Mammary epithelial cell (primary cell): ENCODE results near the gene TMEM101.

Experiments used
- CTCF ChIP-seq, 2 donors: IDR thresholded peaks in 1 of 2; conservative IDR thresholded peaks in 1 of 2; 2 replicates each; pipeline ENCODE4 v1.5.1; 2011 to 2012; ENCODE audit warnings: inconsistent platforms in 2 of 2, low read length in 2 of 2, mild to moderate bottlenecking in 2 of 2, control low read depth in 1 of 2, low read depth in 1 of 2; ENCODE audit not compliant: insufficient read depth in 1 of 2; ENCODE audit errors: extremely low read depth in 1 of 2
- EZH2 ChIP-seq: IDR thresholded peaks from 2 replicates; pipeline ENCODE4 v1.6.1; 2012; ENCODE audit warnings: low read length, inconsistent platforms, borderline replicate concordance

GRCh38 chr17:44030482-44030881 is 15.7 kb upstream of the TMEM101 start:
- TF ChIP-seq EZH2 (no peak), CTCF (conservative IDR thresholded peaks at IDR 0.05 in 1 of 2, IDR thresholded peaks at IDR 0.05 in 1 of 2; ENCODE audit: extremely low read depth in 1 of 2, insufficient read depth in 1 of 2, low read depth in 1 of 2, low read length in 2 of 2) (no peak)
